ENCODE measurements around the gene KCNIP4.

The KCNIP4 gene

DNA sequence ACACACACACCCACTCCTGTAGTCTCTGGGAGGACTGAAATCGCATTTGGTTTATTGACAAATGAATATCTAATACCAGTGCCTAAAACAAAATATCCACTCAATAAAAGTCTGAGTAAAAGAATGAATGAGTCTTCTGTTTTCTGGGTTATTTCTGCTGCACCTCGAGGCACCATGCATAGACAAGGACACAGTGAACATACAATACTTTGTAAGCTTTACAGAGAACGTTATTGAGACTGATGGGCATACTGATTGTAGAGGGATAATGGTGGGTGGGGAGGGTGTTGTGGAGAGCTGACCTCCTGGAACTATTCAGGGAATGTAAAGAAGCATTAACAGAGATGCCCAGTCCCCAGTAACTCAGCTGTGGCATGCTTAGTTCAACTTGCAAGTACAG is 14.1 kb upstream of the KCNIP4 start:
- no peaks in the 10 kb centered on the region for H3K27me3 ChIP-seq (ENCODE audit: control insufficient read depth, insufficient read depth, low read length)
- H3K4me3 ChIP-seq (ENCODE audit: low read length) = no peak overlapping the region
- no peaks in the 10 kb centered on the region for H3K36me3 ChIP-seq (ENCODE audit: control insufficient read depth, insufficient read depth, low read length)
- H3K9me3 ChIP-seq (ENCODE audit: control insufficient read depth, low read length) = no peaks in the 10 kb centered on the region
- H3K4me1 ChIP-seq (ENCODE audit: control insufficient read depth, insufficient read depth, low read length) = no peaks in the 10 kb centered on the region
- H3K9ac ChIP-seq (ENCODE audit: low read length) = no peak overlapping the region

DNA sequence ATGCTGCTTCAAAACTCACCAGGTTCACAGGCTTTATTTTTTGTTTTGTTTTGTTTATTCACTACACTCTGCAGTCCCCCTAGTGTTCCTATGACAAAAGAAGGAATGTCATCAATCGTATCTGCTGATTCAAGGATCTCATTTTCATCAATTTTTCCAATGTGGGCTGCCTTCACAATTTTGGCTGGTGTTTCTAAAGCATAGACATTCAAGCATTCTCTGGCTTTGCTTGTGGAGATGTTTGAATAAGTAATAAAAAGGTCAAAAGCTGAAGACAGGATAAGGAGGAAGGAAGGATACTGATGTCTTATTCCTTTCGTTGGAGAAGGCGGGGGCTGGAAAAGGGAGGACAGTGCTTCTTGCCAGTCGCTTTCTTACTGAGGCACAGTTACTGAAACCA is 12.2 kb upstream of the KCNIP4 start:
- Histone ChIP-seq H3K4me3 (ENCODE audit: low read length) (no peak overlapping the region), H3K9me3 (ENCODE audit: control insufficient read depth, low read length) (no peaks in the 10 kb centered on the region), H3K9ac (ENCODE audit: low read length) (no peak overlapping the region), H3K36me3 (ENCODE audit: control insufficient read depth, insufficient read depth, low read length) (no peaks in the 10 kb centered on the region), H3K4me1 (ENCODE audit: control insufficient read depth, insufficient read depth, low read length) (no peaks in the 10 kb centered on the region), H3K27me3 (ENCODE audit: control insufficient read depth, insufficient read depth, low read length) (no peaks in the 10 kb centered on the region)

DNA sequence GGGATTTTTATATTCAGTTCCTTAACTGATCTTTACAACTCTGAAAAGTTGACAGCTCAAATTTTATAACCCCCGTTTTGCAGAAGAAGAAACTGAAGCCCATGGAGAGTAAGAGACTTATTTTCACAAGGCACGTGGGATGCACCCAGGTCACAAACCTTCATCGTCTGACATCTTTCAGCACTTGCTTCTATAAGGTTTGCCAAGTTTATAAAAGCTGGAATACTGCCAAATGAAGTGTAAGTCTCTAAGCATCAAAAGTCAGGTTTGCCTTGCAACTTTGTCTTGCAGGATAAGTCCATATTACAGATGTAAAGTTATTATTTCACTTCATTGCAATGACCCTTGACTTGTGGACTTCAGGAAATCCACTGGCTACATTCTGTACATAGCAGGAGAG is 6.3 kb upstream of the KCNIP4 start:
- Histone ChIP-seq H3K36me3 (ENCODE audit: control insufficient read depth, insufficient read depth, low read length) (no peaks in the 10 kb centered on the region), H3K9ac (ENCODE audit: low read length) (no peak overlapping the region), H3K4me3 (ENCODE audit: low read length) (no peak overlapping the region), H3K9me3 (ENCODE audit: control insufficient read depth, low read length) (no peaks in the 10 kb centered on the region), H3K27me3 (ENCODE audit: control insufficient read depth, insufficient read depth, low read length) (no peaks in the 10 kb centered on the region), H3K4me1 (ENCODE audit: control insufficient read depth, insufficient read depth, low read length) (no peaks in the 10 kb centered on the region)

DNA sequence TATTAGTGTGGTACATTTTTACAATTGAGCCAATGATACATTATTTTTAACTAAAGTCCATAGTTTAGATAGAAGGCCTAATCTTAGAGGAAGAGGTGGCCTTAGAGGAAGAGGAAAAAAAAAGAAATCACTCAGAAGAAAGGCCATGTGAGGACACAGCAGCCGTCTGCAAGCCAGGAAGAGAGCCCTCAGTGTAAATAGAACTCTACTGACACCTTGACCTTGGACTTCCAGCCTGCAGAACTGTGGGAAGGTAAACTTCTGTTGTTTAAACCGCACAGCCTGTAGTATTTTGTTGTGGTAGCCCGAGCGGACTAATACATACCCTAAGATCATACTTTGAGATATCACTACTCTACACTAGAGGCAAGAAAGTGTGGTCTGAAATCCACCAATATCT is 5.1 kb upstream of the KCNIP4 start:
- Histone ChIP-seq H3K9me3 (ENCODE audit: control insufficient read depth, low read length) (no peaks in the 10 kb centered on the region), H3K27me3 (ENCODE audit: control insufficient read depth, insufficient read depth, low read length) (peaks cover 6% of the 10 kb centered on the region), H3K36me3 (ENCODE audit: control insufficient read depth, insufficient read depth, low read length) (no peaks in the 10 kb centered on the region), H3K9ac (ENCODE audit: low read length) (no peak overlapping the region), H3K4me1 (ENCODE audit: control insufficient read depth, insufficient read depth, low read length) (no peaks in the 10 kb centered on the region), H3K4me3 (ENCODE audit: low read length) (no peak overlapping the region)

DNA sequence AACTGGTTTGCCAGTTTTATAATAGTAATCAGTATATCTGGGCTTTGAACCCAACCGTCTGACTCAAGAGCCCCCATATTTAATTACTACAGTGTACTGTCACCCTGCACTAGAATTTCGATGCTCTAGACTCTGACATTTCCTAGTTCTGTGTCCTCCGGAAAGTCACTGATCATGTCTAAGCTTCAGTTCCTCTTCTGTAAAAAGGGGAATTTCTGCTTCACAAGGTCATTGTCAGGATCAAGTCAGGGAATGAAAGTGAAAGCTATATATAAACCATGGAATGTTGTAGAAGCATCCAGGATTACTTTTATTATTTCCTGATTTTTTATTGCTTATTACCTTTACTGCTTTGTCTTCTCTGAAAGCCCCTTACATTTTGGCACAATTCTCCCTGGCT is 4.0 kb upstream of the KCNIP4 start:
- no peak overlapping the region for H3K4me3 ChIP-seq (ENCODE audit: low read length)
- H3K4me1 ChIP-seq (ENCODE audit: control insufficient read depth, insufficient read depth, low read length) = no peaks in the 10 kb centered on the region
- peaks cover 13% of the 10 kb centered on the region for H3K27me3 ChIP-seq (ENCODE audit: control insufficient read depth, insufficient read depth, low read length)
- H3K36me3 ChIP-seq (ENCODE audit: control insufficient read depth, insufficient read depth, low read length) = no peaks in the 10 kb centered on the region
- no peaks in the 10 kb centered on the region for H3K9me3 ChIP-seq (ENCODE audit: control insufficient read depth, low read length)
- no peak overlapping the region for H3K9ac ChIP-seq (ENCODE audit: low read length)

DNA sequence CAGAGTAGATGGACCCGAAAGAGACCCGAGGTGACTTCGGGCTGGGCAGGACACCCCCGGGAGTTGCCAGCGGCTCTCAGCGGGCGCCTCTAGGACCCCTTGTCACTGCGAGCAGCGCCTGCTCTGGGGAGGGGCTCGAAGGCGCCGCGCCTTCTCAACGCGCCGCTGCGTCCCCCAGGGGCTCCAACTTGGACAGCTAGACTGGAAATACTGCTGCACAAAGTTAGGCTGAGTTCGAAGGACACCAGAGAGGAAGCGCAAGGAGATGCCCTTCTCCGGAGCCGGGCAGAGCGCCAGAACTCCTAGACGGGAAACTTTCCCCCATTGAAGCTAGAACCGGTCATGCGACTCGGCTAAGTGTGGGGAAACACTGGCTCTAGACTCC is 493 bp upstream of the KCNIP4 start:
- no peak overlapping the region for H3K9ac ChIP-seq (ENCODE audit: low read length)
- H3K36me3 ChIP-seq (ENCODE audit: control insufficient read depth, insufficient read depth, low read length) = no peaks in the 10 kb centered on the region
- no peak overlapping the region for H3K4me3 ChIP-seq (ENCODE audit: low read length)
- peaks cover 14% of the 10 kb centered on the region for H3K27me3 ChIP-seq (ENCODE audit: control insufficient read depth, insufficient read depth, low read length)
- H3K9me3 ChIP-seq (ENCODE audit: control insufficient read depth, low read length) = no peaks in the 10 kb centered on the region
- no peaks in the 10 kb centered on the region for H3K4me1 ChIP-seq (ENCODE audit: control insufficient read depth, insufficient read depth, low read length)

DNA sequence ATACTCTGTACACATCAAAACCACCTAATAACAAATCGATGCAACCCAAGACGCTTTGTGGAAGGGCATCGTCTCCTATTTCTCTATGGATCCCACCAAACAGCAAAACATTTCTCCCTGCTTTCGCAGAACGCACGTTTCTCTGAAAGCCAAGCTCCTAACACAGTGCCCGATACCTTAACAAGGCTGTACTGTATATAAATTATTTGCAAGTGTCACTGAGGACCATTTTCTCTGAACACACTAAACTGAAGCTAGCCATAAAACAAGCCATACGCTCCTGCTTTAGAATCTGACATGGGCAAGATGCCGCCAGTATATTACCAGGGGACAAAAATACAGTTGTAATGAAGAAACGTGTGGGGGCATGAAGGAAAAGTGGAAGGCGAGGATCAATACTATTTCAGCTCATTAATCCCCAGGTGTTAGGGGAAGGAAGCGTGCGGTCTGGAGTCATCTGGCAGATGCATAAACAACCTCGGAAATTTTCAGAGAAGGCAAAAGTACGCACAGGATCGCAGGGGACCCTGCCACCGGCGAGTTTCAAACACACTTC is 703 bp downstream of the KCNIP4 start:
- H3K4me3 ChIP-seq (ENCODE audit: low read length) = no peak overlapping the region
- H3K9me3 ChIP-seq (ENCODE audit: control insufficient read depth, low read length) = no peaks in the 10 kb centered on the region
- H3K4me1 ChIP-seq (ENCODE audit: control insufficient read depth, insufficient read depth, low read length) = no peaks in the 10 kb centered on the region
- H3K27me3 ChIP-seq (ENCODE audit: control insufficient read depth, insufficient read depth, low read length) = peaks cover 14% of the 10 kb centered on the region
- H3K36me3 ChIP-seq (ENCODE audit: control insufficient read depth, insufficient read depth, low read length) = no peaks in the 10 kb centered on the region
- H3K9ac ChIP-seq (ENCODE audit: low read length) = no peak overlapping the region

DNA sequence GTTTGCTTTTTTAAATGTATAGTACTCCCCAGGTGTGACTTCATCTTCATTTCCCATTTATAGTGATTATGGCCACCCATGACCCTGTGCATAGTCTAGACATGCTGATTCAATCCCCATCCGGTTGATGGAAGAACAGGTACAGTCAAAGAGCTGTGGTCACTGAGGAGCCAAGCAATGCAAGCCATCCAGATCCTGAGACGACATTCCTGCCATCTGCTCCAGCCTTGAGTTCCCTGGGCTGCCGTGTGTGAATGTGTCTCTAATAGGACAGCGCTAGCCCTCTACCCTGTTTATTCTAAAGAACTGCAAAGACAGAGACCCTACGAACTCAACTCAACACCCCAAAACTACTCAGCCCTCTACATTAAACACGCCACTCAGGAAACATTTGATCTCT is 1.7 kb downstream of the KCNIP4 start:
- H3K4me3 ChIP-seq (ENCODE audit: low read length) = no peak overlapping the region
- no peaks in the 10 kb centered on the region for H3K9me3 ChIP-seq (ENCODE audit: control insufficient read depth, low read length)
- no peak overlapping the region for H3K9ac ChIP-seq (ENCODE audit: low read length)
- no peaks in the 10 kb centered on the region for H3K4me1 ChIP-seq (ENCODE audit: control insufficient read depth, insufficient read depth, low read length)
- H3K27me3 ChIP-seq (ENCODE audit: control insufficient read depth, insufficient read depth, low read length) = peaks cover 14% of the 10 kb centered on the region
- no peaks in the 10 kb centered on the region for H3K36me3 ChIP-seq (ENCODE audit: control insufficient read depth, insufficient read depth, low read length)

DNA sequence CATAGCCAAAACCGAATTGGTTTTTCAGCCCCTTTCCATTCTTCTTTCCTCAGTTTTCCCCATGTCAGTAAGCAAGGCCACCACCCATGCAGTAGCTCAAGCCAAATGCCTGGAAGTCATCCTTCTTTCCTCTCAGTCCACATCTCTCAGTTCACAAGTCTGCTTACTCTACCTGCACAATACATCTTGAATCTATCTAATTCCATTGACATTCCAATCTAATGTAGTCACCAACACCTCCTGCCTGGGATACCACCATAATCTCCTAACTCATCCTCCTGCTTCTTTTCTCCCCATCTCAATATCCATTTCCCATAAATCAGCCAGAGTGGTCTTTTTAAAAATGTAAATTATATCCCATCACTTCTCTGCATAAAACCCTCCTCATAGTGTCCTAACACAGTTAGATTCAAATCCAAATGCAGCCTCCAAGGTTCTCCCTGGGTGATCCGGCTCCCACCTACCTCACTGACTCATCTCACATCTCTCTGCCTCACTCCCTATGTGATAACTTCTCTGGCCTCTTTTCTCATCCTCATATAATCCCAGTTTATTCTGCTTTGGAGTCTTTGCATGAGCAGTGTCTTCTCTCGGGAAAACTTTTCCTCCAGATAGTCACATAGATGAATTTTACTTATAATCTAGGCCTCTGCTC is 26.9 kb downstream of the KCNIP4 start:
- Histone ChIP-seq H3K4me1 (ENCODE audit: control insufficient read depth, insufficient read depth, low read length) (no peaks in the 10 kb centered on the region), H3K27me3 (ENCODE audit: control insufficient read depth, insufficient read depth, low read length) (no peaks in the 10 kb centered on the region), H3K9me3 (ENCODE audit: control insufficient read depth, low read length) (no peaks in the 10 kb centered on the region), H3K36me3 (ENCODE audit: control insufficient read depth, insufficient read depth, low read length) (no peaks in the 10 kb centered on the region), H3K4me3 (ENCODE audit: low read length) (no peak overlapping the region), H3K9ac (ENCODE audit: low read length) (no peak overlapping the region)

DNA sequence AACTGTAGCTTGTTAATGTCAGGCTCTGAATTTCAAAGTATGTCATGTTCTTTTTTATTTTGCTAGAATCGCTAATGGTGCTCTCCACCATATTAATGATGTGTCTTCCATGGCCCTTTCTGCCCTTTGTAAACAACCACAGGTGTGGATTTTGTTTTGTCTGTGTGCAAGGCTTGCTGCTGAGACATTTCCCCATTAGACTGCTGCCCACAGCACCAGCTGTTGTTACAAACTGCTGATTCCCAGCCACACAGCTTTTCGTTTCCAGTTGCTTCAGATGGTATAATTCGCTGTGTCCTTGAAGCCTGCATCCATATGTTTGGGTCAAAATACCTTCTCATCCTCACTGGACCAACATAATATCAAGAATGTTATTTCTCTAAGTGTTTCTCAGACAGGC is 32.8 kb downstream of the KCNIP4 start:
- H3K9me3 ChIP-seq (ENCODE audit: control insufficient read depth, low read length) = no peaks in the 10 kb centered on the region
- no peaks in the 10 kb centered on the region for H3K27me3 ChIP-seq (ENCODE audit: control insufficient read depth, insufficient read depth, low read length)

DNA sequence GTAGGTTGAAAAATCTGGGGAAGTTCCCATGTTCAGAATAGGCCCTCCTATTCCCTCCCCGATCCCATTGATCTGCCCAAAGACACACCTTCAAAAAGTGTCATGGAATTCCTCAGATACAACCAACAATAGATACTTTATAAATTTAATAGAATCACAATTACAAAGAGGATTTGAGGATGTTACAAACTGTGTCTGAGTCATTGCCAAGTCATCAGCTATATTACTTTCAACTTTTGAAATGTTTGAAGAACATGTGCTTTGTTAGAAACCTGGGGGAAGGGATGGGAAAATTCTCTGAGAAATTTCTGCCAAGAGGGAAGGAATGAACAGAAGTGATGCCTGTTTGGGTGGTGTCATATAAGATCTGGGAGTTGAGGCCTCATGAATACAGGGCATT is 46.7 kb downstream of the KCNIP4 start:
- Histone ChIP-seq H3K4me3 (ENCODE audit: low read length) (no peak overlapping the region), H3K27me3 (ENCODE audit: control insufficient read depth, insufficient read depth, low read length) (no peaks in the 10 kb centered on the region), H3K36me3 (ENCODE audit: control insufficient read depth, insufficient read depth, low read length) (no peaks in the 10 kb centered on the region), H3K9ac (ENCODE audit: low read length) (no peak overlapping the region), H3K4me1 (ENCODE audit: control insufficient read depth, insufficient read depth, low read length) (no peaks in the 10 kb centered on the region), H3K9me3 (ENCODE audit: control insufficient read depth, low read length) (no peaks in the 10 kb centered on the region)

More for the DNA sequence above, 32.8 kb downstream of the KCNIP4 start:
- H3K36me3 ChIP-seq (ENCODE audit: control insufficient read depth, insufficient read depth, low read length) = no peaks in the 10 kb centered on the region
- H3K4me1 ChIP-seq (ENCODE audit: control insufficient read depth, insufficient read depth, low read length) = no peaks in the 10 kb centered on the region
- H3K4me3 ChIP-seq (ENCODE audit: low read length) = no peak overlapping the region
- no peak overlapping the region for H3K9ac ChIP-seq (ENCODE audit: low read length)

DNA sequence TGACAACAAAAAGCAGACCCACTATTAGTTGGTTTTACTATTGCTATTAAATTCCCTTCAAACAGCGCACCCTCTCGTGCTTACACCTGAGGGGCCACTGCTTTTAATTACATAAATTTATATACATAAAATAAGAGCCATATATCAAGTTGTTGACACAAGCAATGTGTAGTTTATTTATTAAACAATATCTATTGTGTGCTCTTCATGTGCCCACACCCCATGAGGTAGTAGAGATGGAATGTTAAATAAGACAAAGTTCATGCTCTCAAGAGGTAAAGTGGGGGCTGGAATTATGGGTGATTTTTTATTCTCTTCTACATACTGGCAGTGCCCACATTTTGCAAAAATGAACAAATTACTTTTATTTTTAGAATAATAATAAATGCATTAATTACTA is 47.3 kb downstream of the KCNIP4 start:
- no peak overlapping the region for H3K9ac ChIP-seq (ENCODE audit: low read length)
- no peaks in the 10 kb centered on the region for H3K36me3 ChIP-seq (ENCODE audit: control insufficient read depth, insufficient read depth, low read length)
- H3K4me3 ChIP-seq (ENCODE audit: low read length) = no peak overlapping the region
- H3K4me1 ChIP-seq (ENCODE audit: control insufficient read depth, insufficient read depth, low read length) = no peaks in the 10 kb centered on the region
- H3K9me3 ChIP-seq (ENCODE audit: control insufficient read depth, low read length) = no peaks in the 10 kb centered on the region
- no peaks in the 10 kb centered on the region for H3K27me3 ChIP-seq (ENCODE audit: control insufficient read depth, insufficient read depth, low read length)

DNA sequence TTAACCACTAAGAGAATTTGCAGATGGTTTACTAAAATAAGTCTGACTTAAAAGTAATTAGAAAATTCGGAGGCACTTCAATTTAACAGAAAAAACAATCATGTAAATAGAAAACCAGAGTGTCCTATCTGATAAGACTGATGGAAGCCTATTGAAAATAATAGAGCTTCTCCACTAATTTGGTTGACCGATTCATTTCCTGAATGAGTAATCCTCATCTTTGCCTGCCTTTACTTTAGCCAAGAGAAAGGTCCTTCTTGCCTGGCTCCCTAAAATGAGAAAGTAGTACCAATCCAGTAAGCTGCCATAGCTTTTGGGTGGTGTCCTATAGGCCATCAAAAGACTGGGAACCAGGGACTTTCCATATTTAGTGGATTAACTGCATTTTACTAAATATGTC is 48.4 kb downstream of the KCNIP4 start:
- H3K9me3 ChIP-seq (ENCODE audit: control insufficient read depth, low read length) = no peaks in the 10 kb centered on the region

More for the DNA sequence above, 48.4 kb downstream of the KCNIP4 start:
- no peaks in the 10 kb centered on the region for H3K36me3 ChIP-seq (ENCODE audit: control insufficient read depth, insufficient read depth, low read length)
- no peaks in the 10 kb centered on the region for H3K27me3 ChIP-seq (ENCODE audit: control insufficient read depth, insufficient read depth, low read length)
- H3K9ac ChIP-seq (ENCODE audit: low read length) = no peak overlapping the region
- H3K4me1 ChIP-seq (ENCODE audit: control insufficient read depth, insufficient read depth, low read length) = no peaks in the 10 kb centered on the region
- H3K4me3 ChIP-seq (ENCODE audit: low read length) = no peak overlapping the region

Data from mucosa of stomach (tissue), 1 donor.